GM15510 (cell line): ENCODE results near the gene PRELP.

Experiments
- POLR2A ChIP-seq: IDR thresholded peaks from 3 replicates; pipeline ENCODE4 v1.6.1; 2011; ENCODE audit warnings: borderline replicate concordance; ENCODE audit not compliant: insufficient read length; ENCODE audit errors: extremely low read depth

PRELP gene

DNA sequence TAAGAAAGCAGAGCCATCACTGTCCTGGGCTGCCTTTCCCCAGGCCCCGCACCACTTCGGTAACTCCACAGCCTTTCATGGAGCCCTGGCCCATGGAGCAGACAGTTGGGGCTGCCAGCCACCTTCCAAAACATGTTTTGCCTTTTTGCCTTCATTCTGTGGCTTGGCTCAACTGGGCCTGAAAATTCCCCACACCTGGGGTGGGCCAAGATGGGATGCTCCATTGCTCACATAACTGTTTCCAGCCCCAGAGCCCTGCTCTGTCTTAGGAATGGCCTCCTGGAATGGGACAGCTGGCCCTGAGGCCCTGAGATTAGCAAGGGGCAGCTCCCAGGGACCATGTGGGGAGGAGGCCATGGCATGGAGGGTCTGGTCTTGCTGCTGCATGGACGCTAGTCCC lies 10.9 kb upstream of the PRELP start:
- no peak for TF ChIP-seq POLR2A

GRCh38 chr1:203465146-203465798 lies 10.3 kb upstream of the PRELP start:
- no peak for TF ChIP-seq POLR2A

DNA sequence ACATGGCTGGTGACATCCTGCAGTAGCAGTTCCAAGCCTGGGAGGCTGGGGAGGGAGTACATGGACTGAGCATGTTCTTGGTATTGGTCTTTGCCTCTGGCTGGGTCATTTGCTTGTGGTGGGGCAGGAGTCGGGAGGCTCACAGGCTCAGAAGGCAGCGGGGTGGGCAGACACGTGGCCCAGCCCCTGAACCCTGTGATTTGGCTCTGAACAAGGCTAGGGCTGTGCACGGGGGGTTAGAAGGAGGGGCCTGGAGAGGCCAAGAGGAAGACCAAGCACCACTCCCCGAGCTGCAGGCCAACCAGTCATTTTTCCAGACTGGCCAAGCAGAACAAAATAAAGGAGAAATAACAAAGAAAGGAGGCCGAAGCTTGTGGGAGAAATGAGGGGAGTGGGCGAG lies 9.7 kb upstream of the PRELP start:
- no peak for TF ChIP-seq POLR2A

DNA sequence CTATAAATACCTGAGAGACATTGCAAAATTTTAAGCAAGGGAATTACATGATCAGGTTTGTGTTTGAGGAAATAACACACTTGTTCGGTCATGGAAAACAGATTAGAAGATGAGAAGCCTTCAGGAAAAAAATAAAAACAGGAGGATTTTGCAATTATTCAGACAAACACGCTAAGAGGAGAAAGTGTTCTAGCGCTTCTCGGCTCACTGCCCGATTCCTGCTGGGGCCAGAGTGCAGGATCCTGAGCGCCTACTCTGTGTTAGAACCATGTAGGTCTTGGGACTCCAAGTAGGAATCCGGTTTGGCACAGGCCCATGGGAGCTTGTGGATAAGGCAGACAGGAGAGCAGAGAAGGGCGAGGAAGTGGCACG lies 8.1 kb upstream of the PRELP start:
- TF ChIP-seq POLR2A = no peak

DNA sequence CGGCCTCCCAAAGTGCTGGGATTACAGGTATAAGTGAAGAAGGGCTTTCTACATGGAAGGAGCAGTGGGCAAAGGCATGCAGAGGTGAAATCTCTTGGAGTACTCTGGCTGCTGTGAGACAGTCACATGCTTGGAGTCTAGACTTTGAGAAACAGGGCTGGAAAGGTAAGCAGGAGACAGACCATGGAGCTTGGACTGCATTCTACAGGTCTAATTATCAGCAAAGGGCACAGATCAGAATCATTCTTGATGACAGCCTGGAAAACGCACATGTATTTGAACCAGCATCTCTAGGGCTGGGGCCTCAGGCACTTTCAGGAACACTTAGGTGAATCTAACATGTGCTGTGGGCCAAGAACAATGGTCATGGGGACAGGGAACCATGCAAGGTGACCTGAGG lies 7.3 kb upstream of the PRELP start:
- TF ChIP-seq POLR2A = no peak

GRCh38 chr1:203470240-203470639 lies 5.4 kb upstream of the PRELP start:
- no peak for TF ChIP-seq POLR2A

- TF ChIP-seq POLR2A = no peak
Measured at GRCh38 chr1:203471841-203472240, 3.8 kb upstream of the PRELP start.

DNA sequence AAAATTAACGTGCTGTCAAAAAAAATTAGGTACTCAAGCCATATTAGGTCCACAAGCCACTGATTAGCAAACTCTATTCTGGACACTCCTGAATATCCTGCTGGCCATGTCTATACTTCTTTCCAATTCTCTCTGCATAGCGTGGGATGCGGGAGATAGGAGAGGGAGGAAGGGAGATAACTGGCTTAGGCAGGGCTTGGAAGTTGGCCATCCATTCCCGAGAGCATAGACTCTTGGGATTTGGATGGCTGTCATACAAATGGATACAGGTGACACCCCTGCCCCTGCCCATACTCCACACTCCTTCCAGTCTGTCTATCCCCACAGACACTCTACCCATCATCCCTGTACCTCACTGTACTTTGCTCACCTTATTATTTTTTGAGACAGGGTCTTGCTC lies 2.3 kb upstream of the PRELP start:
- TF ChIP-seq POLR2A = no peak

GRCh38 chr1:203473781-203474305 lies 1.8 kb upstream of the PRELP start:
- TF ChIP-seq POLR2A = no peak

DNA sequence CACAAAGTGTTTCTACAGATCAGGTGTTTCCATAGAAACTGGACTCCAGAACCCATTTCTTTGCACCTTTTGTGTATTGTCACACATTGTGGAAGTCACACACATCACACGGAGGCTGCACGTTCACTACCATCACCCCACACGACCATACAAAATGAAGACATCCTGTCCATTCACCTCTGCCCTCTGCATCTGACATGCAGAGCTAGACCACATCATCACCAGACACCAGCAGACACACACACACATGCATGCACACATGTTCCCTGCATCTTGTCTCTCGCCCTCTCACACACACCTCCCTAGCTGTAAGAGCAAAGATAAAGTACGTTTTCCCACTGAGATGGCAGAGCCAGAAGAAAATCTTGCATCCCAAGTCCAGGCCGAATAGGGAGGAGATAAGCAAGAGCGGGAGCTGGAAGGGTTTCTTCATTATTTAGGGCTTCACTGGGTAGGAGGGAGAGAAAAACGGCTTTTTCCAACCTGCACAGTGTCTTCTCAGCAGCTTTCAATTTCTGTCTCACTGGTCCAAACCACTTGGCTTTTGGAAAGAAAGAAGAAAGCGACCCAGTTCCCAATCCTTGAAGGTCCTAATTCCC lies 709 bp downstream of the PRELP start:
- no peak for TF ChIP-seq POLR2A

DNA sequence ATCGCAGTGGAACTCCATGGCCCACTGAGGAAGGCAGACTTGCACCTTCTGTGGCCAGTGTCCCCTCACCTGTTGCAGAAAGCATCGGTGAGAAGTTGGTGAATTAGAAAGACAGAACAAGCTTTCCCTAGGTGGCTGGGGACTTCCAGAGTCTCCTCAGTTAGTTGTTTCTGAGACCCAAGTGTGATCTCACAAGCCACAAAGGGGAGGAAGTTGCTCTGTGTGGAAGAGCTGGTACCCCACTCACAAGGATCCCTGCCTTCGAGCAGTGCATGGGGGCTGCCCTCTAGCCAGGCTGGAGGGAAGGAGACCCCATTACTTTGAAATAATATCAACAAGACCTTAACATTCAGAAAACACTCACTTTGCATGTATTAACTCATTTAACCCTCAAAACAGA lies 2.1 kb downstream of the PRELP start:
- TF ChIP-seq POLR2A = no peak

GRCh38 chr1:203478231-203478630 lies 2.6 kb downstream of the PRELP start:
- TF ChIP-seq POLR2A = no peak

DNA sequence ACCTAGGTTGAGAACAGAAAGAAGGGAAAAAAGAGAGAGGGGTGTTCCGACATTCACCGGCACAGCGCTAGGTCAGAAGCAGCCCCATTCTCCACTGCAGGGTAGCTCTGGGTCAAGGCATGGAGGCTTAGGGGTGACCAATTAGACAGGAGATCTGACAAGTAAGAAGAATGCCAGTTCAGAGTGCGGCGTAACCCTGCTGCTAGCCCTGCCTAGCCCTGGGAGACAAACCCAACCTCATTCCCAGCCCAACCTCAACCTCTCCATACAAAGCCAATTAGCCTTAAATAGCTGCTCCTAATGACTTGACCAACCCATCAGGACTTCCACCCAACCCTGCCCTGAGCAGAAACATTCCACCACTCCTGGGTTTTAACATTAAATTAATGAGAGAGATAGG lies 3.4 kb downstream of the PRELP start:
- no peak for TF ChIP-seq POLR2A

DNA sequence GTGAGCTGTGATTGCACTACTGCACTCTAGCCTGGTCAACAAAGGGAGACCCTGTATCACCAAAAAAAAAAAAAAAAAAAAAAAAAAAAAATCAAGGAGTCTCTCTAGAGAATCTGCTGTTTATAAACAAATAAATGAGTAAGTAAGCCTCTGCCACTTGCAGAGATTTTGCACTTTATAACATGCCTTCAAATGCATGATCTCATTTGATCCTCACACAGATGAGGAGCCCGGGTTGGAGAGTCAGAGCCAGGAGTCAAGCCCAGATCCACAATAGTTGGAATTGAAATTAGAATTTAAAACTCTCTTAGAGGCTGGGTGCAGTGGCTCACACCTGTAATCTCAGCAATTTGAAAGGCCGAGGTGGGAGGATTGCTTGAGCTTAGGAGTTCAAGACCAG lies 4.0 kb downstream of the PRELP start:
- no peak for TF ChIP-seq POLR2A

GRCh38 chr1:203480084-203480483 lies 4.5 kb downstream of the PRELP start:
- TF ChIP-seq POLR2A = no peak

DNA sequence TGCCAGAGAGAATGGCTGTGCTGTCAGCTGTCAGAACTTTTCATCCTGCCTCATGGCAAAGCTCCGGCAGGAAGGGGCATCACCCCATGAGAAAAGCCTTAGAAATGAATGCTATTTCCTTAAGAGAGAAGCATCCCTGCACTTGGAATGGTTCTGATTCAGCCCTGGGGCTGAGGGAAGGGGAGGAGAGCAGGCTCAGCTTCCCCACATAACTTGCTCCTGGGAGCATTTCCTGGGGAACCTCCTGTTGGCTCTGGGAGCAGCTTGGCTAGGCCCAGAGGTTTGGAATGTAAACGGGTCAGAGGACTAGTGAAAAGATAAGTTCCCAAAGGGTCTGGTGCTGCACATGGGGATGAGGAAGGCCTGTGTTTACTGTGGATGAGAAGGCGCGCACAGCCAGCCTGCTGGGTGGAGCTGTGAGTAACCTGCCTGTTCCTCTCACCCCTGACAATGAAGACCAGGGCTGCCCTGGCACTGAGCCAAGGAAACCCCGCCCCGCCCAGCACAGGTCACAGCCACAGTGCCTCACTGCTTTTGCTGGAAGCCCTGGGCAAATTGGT lies 5.0 kb downstream of the PRELP start:
- no peak for TF ChIP-seq POLR2A
